HUES48 (cell line): ENCODE data around the gene GJB4.

Source experiments
- H3K27ac ChIP-seq: one replicate; pipeline ENCODE4 v1.7.0; 2013; ENCODE audit warnings: low read depth, low read length, inconsistent platforms
- H3K27me3 ChIP-seq: 2 replicates; pipeline ENCODE4 v1.6.1; 2013; ENCODE audit warnings: mild to moderate bottlenecking, low read length; ENCODE audit not compliant: control insufficient read depth, insufficient read depth
- H3K36me3 ChIP-seq: 2 replicates; pipeline ENCODE4 v1.6.1; 2013; ENCODE audit warnings: low read length; ENCODE audit not compliant: control insufficient read depth, insufficient read depth
- H3K4me1 ChIP-seq: 2 replicates; pipeline ENCODE4 v1.6.1; 2013; ENCODE audit warnings: mild to moderate bottlenecking, low read length; ENCODE audit not compliant: control insufficient read depth, insufficient read depth
- H3K4me3 ChIP-seq: 2 replicates; pipeline ENCODE4 v1.5.1; 2013; ENCODE audit warnings: mild to moderate bottlenecking, low read depth, low read length
- H3K9ac ChIP-seq: 2 replicates; pipeline ENCODE4 v1.6.1; 2013; ENCODE audit warnings: mild to moderate bottlenecking, low read depth, low read length, moderate library complexity
- H3K9me3 ChIP-seq: 2 replicates; pipeline ENCODE4 v1.6.1; 2013; ENCODE audit warnings: low read length; ENCODE audit not compliant: control insufficient read depth, insufficient read depth

The GJB4 gene

DNA sequence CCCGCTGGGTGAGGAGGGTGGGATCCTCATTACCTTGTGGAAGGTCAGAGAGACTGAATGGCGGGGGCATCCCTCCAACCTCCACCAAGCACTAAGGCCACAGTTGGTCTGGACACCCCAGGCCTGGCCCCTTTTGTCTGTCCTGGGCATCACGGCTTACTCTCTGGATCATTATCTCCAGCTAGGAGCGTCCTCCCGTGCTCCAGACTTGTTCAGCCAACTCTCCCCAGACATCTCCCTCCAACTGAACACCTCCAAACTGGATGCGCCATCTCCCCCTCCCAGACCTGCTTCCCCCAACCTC lies 11.9 kb upstream of the GJB4 start:
- no peak overlapping the region for H3K9ac ChIP-seq

DNA sequence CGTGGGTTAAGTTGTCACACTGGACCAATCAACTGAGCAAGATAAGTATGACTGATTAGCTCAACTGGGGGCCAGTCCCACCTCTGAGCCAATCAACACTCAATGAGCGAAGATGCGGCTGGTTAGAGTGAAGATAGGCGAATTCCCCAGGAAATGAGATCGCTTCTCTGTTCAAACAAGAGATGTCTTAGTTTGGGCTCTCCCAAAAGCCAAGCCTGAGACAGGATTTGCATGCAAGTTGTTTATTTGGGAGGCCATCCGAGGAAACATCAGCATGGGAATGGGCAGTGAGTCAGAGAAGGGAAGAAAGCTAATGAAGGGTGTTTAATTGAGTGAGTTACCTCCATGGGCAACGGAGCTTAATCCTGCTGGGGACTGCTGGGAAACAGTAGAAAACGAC lies 9.5 kb upstream of the GJB4 start:
- Histone ChIP-seq H3K27me3 (no peaks in the 10 kb centered on the region), H3K4me1 (peaks cover 11% of the 10 kb centered on the region), H3K4me3 (no peak overlapping the region), H3K9ac (no peak overlapping the region), H3K9me3 (no peaks in the 10 kb centered on the region), H3K27ac (peak overlapping the region; percentile 75), H3K36me3 (no peaks in the 10 kb centered on the region)

More for the DNA sequence above, 11.9 kb upstream of the GJB4 start:
- Histone ChIP-seq H3K27ac (no peak overlapping the region), H3K9me3 (no peaks in the 10 kb centered on the region), H3K36me3 (no peaks in the 10 kb centered on the region), H3K4me3 (no peak overlapping the region), H3K4me1 (peaks cover 11% of the 10 kb centered on the region), H3K27me3 (no peaks in the 10 kb centered on the region)

- Histone ChIP-seq H3K9me3 (no peaks in the 10 kb centered on the region), H3K27me3 (no peaks in the 10 kb centered on the region), H3K9ac (no peak overlapping the region), H3K36me3 (no peaks in the 10 kb centered on the region), H3K27ac (peak overlapping the region; percentile 75), H3K4me1 (peaks cover 11% of the 10 kb centered on the region), H3K4me3 (no peak overlapping the region)
These were observed 8.9 kb upstream of the GJB4 start for GRCh38 chr1:34750610-34751009.

GRCh38 chr1:34753163-34753562 lies 6.4 kb upstream of the GJB4 start:
- peaks cover 11% of the 10 kb centered on the region for H3K4me1 ChIP-seq
- H3K4me3 ChIP-seq, result no peak overlapping the region
- H3K9me3 ChIP-seq, result no peaks in the 10 kb centered on the region
- no peaks in the 10 kb centered on the region for H3K27me3 ChIP-seq
- H3K9ac ChIP-seq, result no peak overlapping the region
- no peak overlapping the region for H3K27ac ChIP-seq
- H3K36me3 ChIP-seq, result no peaks in the 10 kb centered on the region

DNA sequence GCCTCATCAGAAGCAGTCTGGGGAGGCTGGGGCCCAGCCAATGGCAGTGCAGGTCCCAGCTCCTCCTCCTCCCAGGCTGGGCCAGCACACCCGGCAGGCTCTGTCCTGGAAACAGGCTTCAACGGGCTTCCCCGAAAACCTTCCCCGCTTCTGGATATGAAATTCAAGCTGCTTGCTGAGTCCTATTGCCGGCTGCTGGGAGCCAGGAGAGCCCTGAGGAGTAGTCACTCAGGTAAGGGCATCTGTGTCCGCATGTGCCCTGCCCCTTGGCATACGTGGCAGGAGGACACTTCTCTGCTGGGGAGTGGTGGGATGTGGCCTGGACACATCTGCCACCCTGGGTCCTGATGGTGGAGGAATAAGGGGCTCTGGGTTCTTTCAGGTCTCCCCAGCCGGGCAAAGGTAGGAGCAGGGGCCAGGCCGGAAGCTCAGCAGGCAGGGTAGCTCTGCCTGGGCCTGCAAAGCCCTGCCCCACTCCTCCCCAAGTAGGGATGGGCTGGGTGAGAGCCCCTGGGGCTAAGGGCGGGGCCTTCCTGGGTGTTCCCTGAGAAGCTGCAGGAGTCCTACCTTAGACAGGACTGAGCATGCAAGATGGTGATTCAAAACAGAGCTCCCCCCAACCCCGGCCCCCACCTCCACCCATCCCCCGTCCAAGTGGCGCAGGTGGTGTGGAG lies 4.4 kb upstream of the GJB4 start, which contains the start of gene GJB5:
GJB5 (plus strand) TSS at position 84 of the 674 bp plus-strand sequence. CDS start 2,284 bp downstream, outside the sequence.
- Histone ChIP-seq H3K4me1 (peaks cover 9% of the 10 kb centered on the region; the same call in 1 of the 2 replicates), H3K9me3 (no peaks in the 10 kb centered on the region), H3K27ac (no peak within 1 kb of the TSS), H3K36me3 (no peaks in the 10 kb centered on the region), H3K9ac (no peak within 1 kb of the TSS), H3K4me3 (no peak within 1 kb of the TSS), H3K27me3 (no peaks in the 10 kb centered on the region)

GRCh38 chr1:34755961-34756360 lies 3.6 kb upstream of the GJB4 start:
- Histone ChIP-seq H3K9me3 (no peaks in the 10 kb centered on the region), H3K4me3 (no peak overlapping the region), H3K36me3 (no peaks in the 10 kb centered on the region), H3K4me1 (peaks cover 7% of the 10 kb centered on the region; the same call in 1 of the 2 replicates), H3K27ac (no peak overlapping the region), H3K27me3 (no peaks in the 10 kb centered on the region), H3K9ac (no peak overlapping the region)

DNA sequence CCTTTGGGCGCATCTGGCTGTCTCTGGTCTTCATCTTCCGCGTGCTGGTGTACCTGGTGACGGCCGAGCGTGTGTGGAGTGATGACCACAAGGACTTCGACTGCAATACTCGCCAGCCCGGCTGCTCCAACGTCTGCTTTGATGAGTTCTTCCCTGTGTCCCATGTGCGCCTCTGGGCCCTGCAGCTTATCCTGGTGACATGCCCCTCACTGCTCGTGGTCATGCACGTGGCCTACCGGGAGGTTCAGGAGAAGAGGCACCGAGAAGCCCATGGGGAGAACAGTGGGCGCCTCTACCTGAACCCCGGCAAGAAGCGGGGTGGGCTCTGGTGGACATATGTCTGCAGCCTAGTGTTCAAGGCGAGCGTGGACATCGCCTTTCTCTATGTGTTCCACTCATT lies 2.2 kb upstream of the GJB4 start:
- H3K9me3 ChIP-seq, result no peaks in the 10 kb centered on the region
- peaks cover 7% of the 10 kb centered on the region; the same call in 1 of the 2 replicates for H3K4me1 ChIP-seq
- H3K9ac ChIP-seq, result no peak overlapping the region
- H3K27me3 ChIP-seq, result no peaks in the 10 kb centered on the region
- no peaks in the 10 kb centered on the region for H3K36me3 ChIP-seq
- H3K4me3 ChIP-seq, result no peak overlapping the region
- H3K27ac ChIP-seq, result no peak overlapping the region

DNA sequence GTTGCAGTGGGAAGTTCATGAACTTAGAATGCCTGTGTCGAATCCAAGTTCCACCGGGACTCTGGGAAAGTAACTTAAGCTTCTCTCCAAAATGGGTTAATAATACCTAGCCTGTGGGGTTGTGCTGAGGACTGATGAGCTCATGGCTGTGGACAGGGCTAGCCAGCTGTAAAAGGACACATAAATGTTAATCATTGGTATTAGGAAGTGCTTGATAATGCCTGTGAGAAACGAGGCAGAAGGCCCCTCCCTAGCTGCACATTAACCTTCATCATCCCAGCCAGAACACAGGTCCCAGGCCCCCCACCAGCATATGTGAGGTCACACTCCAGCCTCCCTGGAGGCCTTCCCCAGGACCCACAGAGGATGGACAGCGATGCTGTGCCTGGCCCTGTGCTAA lies 789 bp upstream of the GJB4 start:
- no peaks in the 10 kb centered on the region for H3K27me3 ChIP-seq
- peaks cover 19% of the 10 kb centered on the region for H3K4me1 ChIP-seq
- no peaks in the 10 kb centered on the region for H3K9me3 ChIP-seq
- no peak overlapping the region for H3K4me3 ChIP-seq
- no peaks in the 10 kb centered on the region for H3K36me3 ChIP-seq
- H3K27ac ChIP-seq, result no peak overlapping the region
- H3K9ac ChIP-seq, result no peak overlapping the region

DNA sequence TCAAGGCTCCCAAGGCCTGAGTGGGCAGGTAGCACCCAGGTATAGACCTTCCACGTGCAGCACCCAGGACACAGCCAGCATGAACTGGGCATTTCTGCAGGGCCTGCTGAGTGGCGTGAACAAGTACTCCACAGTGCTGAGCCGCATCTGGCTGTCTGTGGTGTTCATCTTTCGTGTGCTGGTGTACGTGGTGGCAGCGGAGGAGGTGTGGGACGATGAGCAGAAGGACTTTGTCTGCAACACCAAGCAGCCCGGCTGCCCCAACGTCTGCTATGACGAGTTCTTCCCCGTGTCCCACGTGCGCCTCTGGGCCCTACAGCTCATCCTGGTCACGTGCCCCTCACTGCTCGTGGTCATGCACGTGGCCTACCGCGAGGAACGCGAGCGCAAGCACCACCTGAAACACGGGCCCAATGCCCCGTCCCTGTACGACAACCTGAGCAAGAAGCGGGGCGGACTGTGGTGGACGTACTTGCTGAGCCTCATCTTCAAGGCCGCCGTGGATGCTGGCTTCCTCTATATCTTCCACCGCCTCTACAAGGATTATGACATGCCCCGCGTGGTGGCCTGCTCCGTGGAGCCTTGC lies 1.7 kb downstream of the GJB4 start:
- Histone ChIP-seq H3K4me1 (peaks cover 20% of the 10 kb centered on the region), H3K27me3 (no peaks in the 10 kb centered on the region), H3K9ac (no peak overlapping the region), H3K27ac (no peak overlapping the region), H3K36me3 (no peaks in the 10 kb centered on the region), H3K4me3 (no peak overlapping the region), H3K9me3 (no peaks in the 10 kb centered on the region)

GRCh38 chr1:34761776-34762307 lies 2.3 kb downstream of the GJB4 start:
- Histone ChIP-seq H3K4me1 (peaks cover 20% of the 10 kb centered on the region), H3K36me3 (no peaks in the 10 kb centered on the region), H3K4me3 (no peak overlapping the region), H3K27ac (no peak overlapping the region), H3K9ac (no peak overlapping the region), H3K9me3 (no peaks in the 10 kb centered on the region), H3K27me3 (no peaks in the 10 kb centered on the region)

DNA sequence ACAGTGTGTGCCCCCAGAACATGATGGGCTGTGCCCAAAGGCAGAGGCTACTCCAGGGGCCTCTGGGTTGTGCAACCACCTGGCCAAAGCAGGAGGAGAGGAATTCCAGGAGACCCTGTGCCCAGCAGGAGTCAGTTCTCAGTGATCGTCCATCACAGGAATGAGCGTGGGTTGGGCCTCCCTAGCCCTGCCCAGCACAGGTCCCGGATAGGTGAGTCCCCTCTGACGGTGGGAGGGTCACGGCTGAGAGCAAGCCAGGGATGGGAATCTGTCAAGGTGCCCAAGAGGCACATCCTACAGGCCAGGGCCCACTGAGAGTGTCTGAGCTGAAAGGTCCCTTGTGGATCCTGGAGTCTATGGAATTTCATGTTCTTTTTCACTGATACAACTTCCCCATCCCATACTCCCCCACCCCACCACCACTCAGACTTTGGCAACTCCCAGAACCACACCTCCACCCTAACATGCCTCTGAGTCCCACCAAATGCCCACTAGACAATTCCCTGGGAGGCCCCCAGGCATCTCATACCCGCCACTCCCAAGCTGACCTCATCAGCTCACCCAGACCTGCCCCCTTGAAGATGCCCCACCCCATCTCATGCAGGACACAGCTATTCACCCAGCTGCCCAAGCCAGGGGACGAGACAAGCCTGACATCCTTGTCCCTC lies 3.1 kb downstream of the GJB4 start:
- Histone ChIP-seq H3K9ac (no peak overlapping the region), H3K27ac (no peak overlapping the region), H3K4me3 (no peak overlapping the region), H3K9me3 (no peaks in the 10 kb centered on the region), H3K27me3 (no peaks in the 10 kb centered on the region), H3K36me3 (no peaks in the 10 kb centered on the region), H3K4me1 (peaks cover 20% of the 10 kb centered on the region)
